Measurements from ENCODE around the gene UPB1. TPM values are rescaled to one million over a fixed set of nuclear protein-coding genes. Genes with fewer than 3 reads are reported as not detected.

UPB1 gene
- total RNA-seq, 1 experiment from 2014 or later: 0.50 TPM

GRCh38 chr22:24465566-24465965, 29.6 kb upstream of the UPB1 start:
- no peaks in the 10 kb centered on the region for H3K9me3 Mint-ChIP-seq (ENCODE audit: low read depth, unreplicated experiment)
- CTCF ChIA-PET: interaction anchor here (0.9 to 2.0 kb wide), 2 partner anchors 14 to 21 kb away, joined by 3 to 18 read pairs; no protein-coding TSS in a partner anchor
- no TSS peak for BruUV-seq (replicated peaks)
- H3K36me3 Mint-ChIP-seq (ENCODE audit: insufficient read depth, unreplicated experiment): no peaks in the 10 kb centered on the region
- intact Hi-C loops (cut with micrococcal nuclease; ENCODE audit: unreplicated experiment): no loop called here
- H3K27me3 Mint-ChIP-seq (ENCODE audit: unreplicated experiment): no peaks in the 10 kb centered on the region
- DNase-seq: peak; percentile 42
- H3K4me3 Mint-ChIP-seq (ENCODE audit: low read depth, unreplicated experiment): no peak overlapping the region
- TF ChIP-seq, protein P1, sequence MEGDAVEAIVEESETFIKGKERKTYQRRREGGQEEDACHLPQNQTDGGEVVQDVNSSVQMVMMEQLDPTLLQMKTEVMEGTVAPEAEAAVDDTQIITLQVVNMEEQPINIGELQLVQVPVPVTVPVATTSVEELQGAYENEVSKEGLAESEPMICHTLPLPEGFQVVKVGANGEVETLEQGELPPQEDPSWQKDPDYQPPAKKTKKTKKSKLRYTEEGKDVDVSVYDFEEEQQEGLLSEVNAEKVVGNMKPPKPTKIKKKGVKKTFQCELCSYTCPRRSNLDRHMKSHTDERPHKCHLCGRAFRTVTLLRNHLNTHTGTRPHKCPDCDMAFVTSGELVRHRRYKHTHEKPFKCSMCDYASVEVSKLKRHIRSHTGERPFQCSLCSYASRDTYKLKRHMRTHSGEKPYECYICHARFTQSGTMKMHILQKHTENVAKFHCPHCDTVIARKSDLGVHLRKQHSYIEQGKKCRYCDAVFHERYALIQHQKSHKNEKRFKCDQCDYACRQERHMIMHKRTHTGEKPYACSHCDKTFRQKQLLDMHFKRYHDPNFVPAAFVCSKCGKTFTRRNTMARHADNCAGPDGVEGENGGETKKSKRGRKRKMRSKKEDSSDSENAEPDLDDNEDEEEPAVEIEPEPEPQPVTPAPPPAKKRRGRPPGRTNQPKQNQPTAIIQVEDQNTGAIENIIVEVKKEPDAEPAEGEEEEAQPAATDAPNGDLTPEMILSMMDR (IDR thresholded peaks at IDR 0.05; ENCODE audit: unreplicated experiment): no peak
- peaks cover 39% of the 10 kb centered on the region for H3K4me1 Mint-ChIP-seq (ENCODE audit: low read depth, unreplicated experiment)
- peak overlapping the region; percentile 83 for H3K27ac Mint-ChIP-seq (ENCODE audit: unreplicated experiment)

DNA sequence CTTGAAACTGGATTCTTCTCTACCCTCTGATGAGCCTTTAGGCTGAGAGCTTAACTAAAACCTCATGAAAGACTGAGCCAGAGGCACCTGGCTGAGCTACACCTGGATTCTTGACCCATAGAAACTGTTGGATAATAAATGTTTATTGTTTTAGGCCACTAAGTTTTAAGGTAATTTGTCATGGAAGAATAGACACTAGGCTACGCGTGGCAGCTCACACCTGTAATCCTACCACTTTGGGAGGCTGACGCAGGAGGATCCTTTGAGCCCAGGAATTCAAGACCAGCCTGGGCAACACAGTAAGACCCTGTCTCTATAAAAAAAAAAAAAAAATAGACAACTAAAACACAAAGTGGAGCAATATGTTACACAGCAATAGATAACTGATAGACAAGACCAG, 29.2 kb upstream of the UPB1 start:
- TF ChIP-seq, protein P1 (IDR thresholded peaks at IDR 0.05; ENCODE audit: unreplicated experiment): no peak
- CTCF ChIA-PET: interaction anchor here (0.9 to 2.0 kb wide), 2 partner anchors 14 to 21 kb away, joined by 3 to 18 read pairs; no protein-coding TSS in a partner anchor
- no peaks in the 10 kb centered on the region for H3K9me3 Mint-ChIP-seq (ENCODE audit: low read depth, unreplicated experiment)
- peak overlapping the region; percentile 32 for H3K4me3 Mint-ChIP-seq (ENCODE audit: low read depth, unreplicated experiment)
- peak overlapping the region; percentile 83 for H3K27ac Mint-ChIP-seq (ENCODE audit: unreplicated experiment)
- peaks cover 35% of the 10 kb centered on the region for H3K4me1 Mint-ChIP-seq (ENCODE audit: low read depth, unreplicated experiment)
- no peaks in the 10 kb centered on the region for H3K27me3 Mint-ChIP-seq (ENCODE audit: unreplicated experiment)
- intact Hi-C loops (cut with micrococcal nuclease; ENCODE audit: unreplicated experiment): no loop called here
- no peak for DNase-seq
- BruUV-seq (replicated peaks): no TSS peak
- H3K36me3 Mint-ChIP-seq (ENCODE audit: insufficient read depth, unreplicated experiment): no peaks in the 10 kb centered on the region

DNA sequence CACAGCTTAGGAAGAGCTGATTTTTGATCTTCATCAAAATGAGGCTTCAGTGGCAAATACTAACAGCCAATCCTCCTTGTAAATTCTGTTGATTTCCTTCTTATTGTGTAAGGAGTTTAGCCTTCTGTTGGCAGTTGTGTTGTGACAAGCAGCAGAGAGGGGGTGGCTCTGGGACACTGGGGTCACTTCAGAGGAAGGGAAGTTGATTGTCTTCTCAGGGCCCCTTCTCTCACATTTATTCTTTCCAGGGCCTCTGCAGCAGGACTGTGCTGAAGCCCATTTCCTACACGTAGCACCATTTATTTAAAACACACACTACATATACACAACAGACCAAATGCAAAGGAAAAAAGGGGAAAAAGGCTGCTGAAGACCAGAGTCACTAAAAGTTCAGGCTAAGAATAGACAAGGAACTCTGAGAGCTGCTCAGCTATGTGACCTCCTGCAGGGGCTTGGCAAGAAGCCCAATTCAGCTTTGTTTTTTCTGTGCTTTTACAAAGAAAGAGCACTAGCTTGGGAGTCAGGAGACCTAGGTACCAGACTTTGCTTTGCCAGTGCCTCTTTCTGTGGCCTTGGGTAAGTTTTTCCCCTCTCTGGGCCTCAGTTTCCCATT, 28.3 kb upstream of the UPB1 start:
- CTCF ChIA-PET: interaction anchor here (1.3 to 2.0 kb wide), 3 partner anchors 13 to 16 kb away, joined by 3 to 18 read pairs (median 5); no protein-coding TSS in a partner anchor
- Mint-ChIP-seq H3K27me3 (ENCODE audit: unreplicated experiment) (no peaks in the 10 kb centered on the region), H3K4me1 (ENCODE audit: low read depth, unreplicated experiment) (peaks cover 32% of the 10 kb centered on the region), H3K4me3 (ENCODE audit: low read depth, unreplicated experiment) (peak overlapping the region; percentile 32), H3K36me3 (ENCODE audit: insufficient read depth, unreplicated experiment) (no peaks in the 10 kb centered on the region), H3K27ac (ENCODE audit: unreplicated experiment) (peak overlapping the region; percentile 5), H3K9me3 (ENCODE audit: low read depth, unreplicated experiment) (no peaks in the 10 kb centered on the region)
- intact Hi-C loops (cut with micrococcal nuclease; ENCODE audit: unreplicated experiment): no loop called here
- TF ChIP-seq, protein P1 (IDR thresholded peaks at IDR 0.05; ENCODE audit: unreplicated experiment): no peak
- peak; percentile 49 for DNase-seq
- BruUV-seq (replicated peaks): no TSS peak

DNA sequence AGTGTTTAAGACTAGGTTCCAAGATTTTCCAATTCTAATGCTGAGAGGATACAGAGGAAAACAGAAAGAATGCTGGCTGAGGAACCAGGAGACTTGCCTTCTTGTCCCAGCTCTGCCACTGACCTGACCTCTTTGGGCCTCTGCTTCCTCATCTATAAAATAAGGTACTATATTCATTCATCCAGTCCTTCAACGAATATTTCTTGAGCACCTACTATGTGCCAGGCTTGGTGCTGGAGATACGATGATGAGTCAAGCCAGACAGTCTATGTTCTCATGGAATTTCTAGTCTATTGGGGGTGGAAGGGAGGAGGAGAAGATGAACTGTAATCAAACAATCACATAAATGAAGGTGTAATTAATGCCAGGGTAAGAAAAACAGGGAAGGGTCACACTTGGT, 27.8 kb upstream of the UPB1 start:
- no peak for DNase-seq
- no peak overlapping the region for H3K27ac Mint-ChIP-seq (ENCODE audit: unreplicated experiment)
- intact Hi-C loops (cut with micrococcal nuclease; ENCODE audit: unreplicated experiment): no loop called here
- TF ChIP-seq, protein P1 (IDR thresholded peaks at IDR 0.05; ENCODE audit: unreplicated experiment): no peak
- BruUV-seq (replicated peaks): no TSS peak
- no peaks in the 10 kb centered on the region for H3K27me3 Mint-ChIP-seq (ENCODE audit: unreplicated experiment)
- CTCF ChIA-PET: interaction anchor here (1.3 to 1.6 kb wide), 2 partner anchors 14 to 15 kb away, joined by 3 to 5 read pairs; no protein-coding TSS in a partner anchor
- no peaks in the 10 kb centered on the region for H3K36me3 Mint-ChIP-seq (ENCODE audit: insufficient read depth, unreplicated experiment)
- H3K4me1 Mint-ChIP-seq (ENCODE audit: low read depth, unreplicated experiment): peaks cover 37% of the 10 kb centered on the region
- no peak overlapping the region for H3K4me3 Mint-ChIP-seq (ENCODE audit: low read depth, unreplicated experiment)
- H3K9me3 Mint-ChIP-seq (ENCODE audit: low read depth, unreplicated experiment): no peaks in the 10 kb centered on the region
